ENCODE data around the gene SMC5. TPM values are rescaled to one million over a fixed set of nuclear protein-coding genes. Genes with fewer than 3 reads are reported as not detected.

Gene SMC5
- total and polyA plus RNA-seq, 2 of the 8 experiments (the other 6 are each of a cell fraction or from before 2014, with no cell fraction given) = 4.5 to 22.6 TPM

DNA sequence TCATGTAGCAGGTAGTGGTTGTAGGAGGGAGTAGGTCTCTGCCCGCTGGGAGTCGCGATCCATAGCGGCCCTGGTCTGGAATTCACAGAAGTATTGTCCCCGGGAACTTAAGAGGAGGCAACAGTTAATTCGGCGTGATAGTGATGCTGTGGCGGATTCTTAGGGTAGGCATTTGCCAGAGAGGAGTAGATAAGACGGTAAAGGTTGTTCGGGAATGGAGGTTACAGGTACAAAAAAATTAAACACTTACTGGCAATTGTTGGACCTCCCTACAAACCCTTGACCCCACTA, 679 bp downstream of the SMC5 start:
- H3K14ac ChIP-seq (ENCODE audit: insufficient read length) = no peak overlapping the region
- no peak overlapping the region for H2BK120ac ChIP-seq (replicated peaks; ENCODE audit: low read depth, low read length)
- H3K9me3 ChIP-seq (ENCODE audit: insufficient read depth in 2 of 2, low read depth in 1 of 2, low read length in 1 of 2) = no peaks in the 10 kb centered on the region
- H4K8ac ChIP-seq (ENCODE audit: extremely low read depth, insufficient read depth, low read length) = peak overlapping the region; percentile 96; the same call in 1 of the 2 replicates
- peak overlapping the region; percentile 65 to 86 (median 84); a peak in 6 of 7 replicates for H3K9ac ChIP-seq (replicated peaks in 1 of 4; ENCODE audit: extremely low read depth in 1 of 4, low read depth in 3 of 4, low read length in 3 of 4)
- H3K4me1 ChIP-seq (replicated peaks in 1 of 4; ENCODE audit: control insufficient read depth in 3 of 4, insufficient read depth in 4 of 4, low read length in 3 of 4) = peaks cover 0 to 4% (median 2%) of the 10 kb centered on the region in 4 experiments; a peak in 3 of 7 replicates
- H3K79me2 ChIP-seq (ENCODE audit: control insufficient read depth in 1 of 2, insufficient read depth in 2 of 2, low read length in 2 of 2) = peaks cover 9 to 53% of the 10 kb centered on the region in 2 experiments
- H2AFZ ChIP-seq (ENCODE audit: low read length) = 0 out of 2 replicates have a peak overlapping the region, but pooled peaks have one; percentile 72
- no peak overlapping the region for H3K23ac ChIP-seq (ENCODE audit: insufficient read length)
- no peak overlapping the region for H2BK15ac ChIP-seq (ENCODE audit: low read length)
- no peaks in the 10 kb centered on the region for H3K27me3 ChIP-seq (replicated peaks in 1 of 4; ENCODE audit: control insufficient read depth in 3 of 4, extremely low read depth in 1 of 4, insufficient read depth in 3 of 4, low read length in 3 of 4)
- TF ChIP-seq TAF7 (optimal IDR thresholded peaks at IDR 0.05; ENCODE audit: borderline replicate concordance, low read depth, low read length) = no peak
- no peak for TF ChIP-seq BRCA1 (IDR thresholded peaks at IDR 0.05; ENCODE audit: low read depth, low read length)
- no peak for TF ChIP-seq ASH2L (IDR thresholded peaks at IDR 0.05; ENCODE audit: low read length)
- TF ChIP-seq SP2 (IDR thresholded peaks at IDR 0.05; ENCODE audit: low read length) = no peak
- WGBS, 2 experiments (ENCODE audit: extremely low coverage in 1 of 2, insufficient coverage in 1 of 2, insufficient read length in 1 of 2, insufficient replicate concordance in 2 of 2, low coverage in 1 of 2, low lambda C conversion rate in 2 of 2, missing lambda C conversion rate in 1 of 2) = 7% methylated on average over 10 of the region's 10 CpGs; no CpG with 5 or more reads in 1 of the 2 experiments
- H4K5ac ChIP-seq (ENCODE audit: insufficient read length, low read depth, low read length) = no peak overlapping the region
- H2BK20ac ChIP-seq (ENCODE audit: low read length) = no peak overlapping the region
- no peak overlapping the region for H3K4ac ChIP-seq (replicated peaks; ENCODE audit: insufficient read length, low read depth, low read length)
- CTCF ChIA-PET (ENCODE audit: partially characterized antibody) = no interaction called here
- 0 out of 2 replicates have a peak overlapping the region, but pooled peaks have one; percentile 86 for H3K18ac ChIP-seq (ENCODE audit: extremely low read depth, low read length)
- POLR2A ChIA-PET (ENCODE audit: partially characterized antibody) = interaction anchor here (0.6 kb wide), 1 partner anchor 89 kb away, joined by 3 read pairs; no protein-coding TSS in a partner anchor
- H2BK12ac ChIP-seq (ENCODE audit: low read depth, low read length) = no peak overlapping the region
- no peaks in the 10 kb centered on the region; the same call in 1 of the 2 replicates for H3K23me2 ChIP-seq (ENCODE audit: low read depth, low read length)
- H3K36me3 ChIP-seq (ENCODE audit: control insufficient read depth in 2 of 4, insufficient read depth in 4 of 4, low read length in 3 of 4) = peaks cover 0 to 9% (median 2%) of the 10 kb centered on the region in 4 experiments; a peak in 2 of 8 replicates
- H3K56ac ChIP-seq (replicated peaks; ENCODE audit: insufficient read length, low read depth, low read length) = peak overlapping the region; percentile 70
- H2BK5ac ChIP-seq (ENCODE audit: low read depth, low read length) = no peak overlapping the region
- DNase-seq (ENCODE audit: low read depth in 1 of 2, low spot score in 2 of 2) (peak in 1 of 2 experiments; percentile 51), FAIRE-seq (no peak)
- no peak overlapping the region for H4K91ac ChIP-seq (replicated peaks; ENCODE audit: insufficient read length, low read length)
- peak overlapping the region; percentile 80 to 96 (median 92) for H3K4me3 ChIP-seq (ENCODE audit: extremely low read depth in 1 of 4, insufficient read depth in 2 of 4, low read depth in 3 of 4, low read length in 4 of 4)
- H3K4me2 ChIP-seq (ENCODE audit: insufficient read depth in 1 of 2, low read depth in 2 of 2, low read length in 2 of 2) = peak overlapping the region; percentile 81 to 86
- no peaks in the 10 kb centered on the region for H3K79me1 ChIP-seq (ENCODE audit: low read depth, low read length)
- no peak overlapping the region for H2AK5ac ChIP-seq (ENCODE audit: low read depth, low read length)
- peak overlapping the region; percentile 73; the same call in 1 of the 2 replicates for H3K27ac ChIP-seq (ENCODE audit: low read depth, low read length)
- peaks cover 6 to 7% of the 10 kb centered on the region in 2 experiments for H4K20me1 ChIP-seq (replicated peaks in 1 of 2; ENCODE audit: control insufficient read depth in 1 of 2, insufficient read depth in 2 of 2, low read length in 2 of 2)
